Spleen (tissue), 11 donors: Measurements from ENCODE around the gene KCNQ1. TPM values are rescaled to one million over a fixed set of nuclear protein-coding genes. Genes with fewer than 3 reads are reported as not detected.
"Not testable (repeated sequence)": the region's sequence is repeated elsewhere in the genome, so short reads cannot be mapped to it uniquely, and the experiment has no call there.

Experiments used
- DNase-seq: peaks from one replicate; pipeline ENCODE4 v3.0.0-alpha.2; 2020
- H3K27ac ChIP-seq, 8 donors: fragments of 200-600 bp; sonication (generic) in 7 of 8; 1 replicate in 4 of 8; 2 replicates in 4 of 8; pipeline versions ENCODE4 v1.5.0 to v1.8.0; 2016 to 2021; ENCODE audit warnings: inconsistent platforms in 4 of 8, mild to moderate bottlenecking in 4 of 8, moderate library complexity in 1 of 8
- H3K27me3 ChIP-seq, 7 donors: fragments of 200-600 bp; sonication (generic) in 6 of 7; replicated peaks in 1 of 7; 1 replicate in 4 of 7; 2 replicates in 3 of 7; pipeline versions ENCODE4 v1.5.0 to v1.8.0; 2016 to 2021; ENCODE audit warnings: inconsistent platforms in 3 of 7, mild to moderate bottlenecking in 1 of 7
- H3K36me3 ChIP-seq, 6 donors: fragments of 200-600 bp; sonication (generic) in 5 of 6; 1 replicate in 4 of 6; 2 replicates in 2 of 6; pipeline versions ENCODE4 v1.5.0 to v1.8.0; 2016 to 2021; ENCODE audit warnings: inconsistent platforms in 2 of 6
- H3K4me1 ChIP-seq, 6 donors: fragments of 200-600 bp; sonication (generic) in 5 of 6; 1 replicate in 3 of 6; 2 replicates in 3 of 6; pipeline versions ENCODE4 v1.5.0 to v1.8.0; 2016 to 2021; ENCODE audit warnings: inconsistent platforms in 3 of 6
- H3K4me3 ChIP-seq, 8 donors: fragments of 200-600 bp; sonication (generic) in 7 of 8; 1 replicate in 4 of 8; 2 replicates in 4 of 8; pipeline versions ENCODE4 v1.5.0 to v1.8.0; 2016 to 2021; ENCODE audit warnings: inconsistent platforms in 4 of 8, mild to moderate bottlenecking in 4 of 8, moderate library complexity in 2 of 8
- H3K9me3 ChIP-seq, 8 donors: fragments of 200-600 bp; sonication (generic) in 7 of 8; 1 replicate in 4 of 8; 2 replicates in 4 of 8; pipeline versions ENCODE4 v1.5.0 to v1.8.0; 2016 to 2021; ENCODE audit warnings: inconsistent platforms in 4 of 8
- POLR2A ChIP-seq, 3 donors: fragments of 450-650 bp; IDR thresholded peaks; one replicate each; pipeline ENCODE4 v1.5.1; 2017; ENCODE audit warnings: antibody characterized with exemption in 3 of 3, mild to moderate bottlenecking in 1 of 3
- POLR2AphosphoS5 ChIP-seq, 3 donors: sonication (generic); formaldehyde crosslinking; IDR thresholded peaks; one replicate each; pipeline ENCODE4 v1.5.1; 2017; ENCODE audit warnings: antibody characterized with exemption in 3 of 3
- WGBS, 5 donors: extraction: QIAGEN DNeasy Blood & Tissue Kit in 3 of 5; methylation state at CpG; one replicate each; pipeline versions ENCODE4 v1.1.5 to v1.1.7; 2013 to 2018; 5-methylcytosine and 5-hydroxymethylcytosine counted together
- intact Hi-C: fragments of 100-400 bp; cut with DNase I; formaldehyde crosslinking; loops from one replicate; pipeline ENCODE4 v1.15.0; 2023; ENCODE audit warnings: low total_unique reads
- polyA plus RNA-seq, 3 donors: library from polyadenylated mRNA; stranded (reverse); fragments of 200-250 nt; gene quantifications; one replicate each; pipeline ENCODE4 v1.2.1, GENCODE V29; 2013
- total RNA-seq, 7 donors: library from RNA; depleted of rRNA in 3 of 7; stranded (reverse); fragments of >200 nt in 3 of 7; fragmentation: NEBNext Ultra II Directional in 4 of 7; extraction: Animal tissue kit (Norgen Biotek cat#: 25700) in 4 of 7; gene quantifications; one replicate each; pipeline versions ENCODE4 v1.1.0 to v1.2.1, GENCODE V29; 2016 to 2021
- TF ChIP-seq, protein P1 (sequence below), 11 experiments: fragments of 200-600 bp in 7 of 11; fragments of 450-650 bp in 4 of 11; sonication (generic) in 4 of 11; IDR thresholded peaks in 8 of 11; conservative IDR thresholded peaks in 3 of 11; 1 replicate in 7 of 11; 2 replicates in 4 of 11; pipeline versions ENCODE4 v1.4.0 to v1.8.0; 2016 to 2021; ENCODE audit warnings: antibody characterized with exemption in 11 of 11, inconsistent platforms in 4 of 11, mild to moderate bottlenecking in 1 of 11
- donor health status: healthy with polysubstance abuse.
- donor health status: DM: no; HTN: no; CAD: no; lungs with moderate emphysema.
- donor health status: DM: no; HTN: no; CAD: no.
- donor health status: Bipolar disorder and iron deficiency.
- donor health status: healthy.
- donor health status: DM: no; HTN: no; CAD: no.
- donor health status: DM: yes; HTN: yes; CAD: no.

The KCNQ1 gene
- total and polyA plus RNA-seq, 10 donors: 3.3 to 21.6 (median 13.5) TPM

DNA sequence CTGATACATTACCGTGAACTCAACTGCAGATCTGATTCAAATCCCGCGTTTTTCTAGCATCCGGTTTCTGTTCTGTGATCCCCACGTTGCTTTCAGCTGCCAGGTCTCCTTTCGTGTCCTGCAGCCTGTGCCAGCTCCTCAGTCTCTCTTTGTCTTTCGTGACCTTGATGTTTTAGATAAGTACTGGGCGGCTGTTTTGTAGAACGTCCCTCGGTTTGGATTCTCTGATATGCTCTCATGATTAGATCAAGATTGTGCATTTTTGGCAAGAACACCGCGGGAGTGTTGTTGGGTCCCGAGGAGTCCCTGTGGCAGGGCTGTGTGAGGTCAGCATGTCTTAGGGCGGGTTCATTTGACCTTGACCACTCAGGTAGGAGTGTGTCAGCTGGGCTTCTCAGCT is 38.6 kb downstream of the KCNQ1 start:
- Histone ChIP-seq H3K27me3 (no peaks in the 10 kb centered on the region), H3K4me1 (peaks cover 0 to 32% (median 6%) of the 10 kb centered on the region in 6 donors), H3K4me3 (no peak overlapping the region), H3K27ac (no peak overlapping the region), H3K36me3 (peaks cover 0 to 28% (median 0%) of the 10 kb centered on the region in 6 donors), H3K9me3 (peaks cover 6 to 55% (median 50%) of the 10 kb centered on the region in 8 donors)
- DNase-seq: no peak
- intact Hi-C loops: no loop called here
- TF ChIP-seq, protein P1, sequence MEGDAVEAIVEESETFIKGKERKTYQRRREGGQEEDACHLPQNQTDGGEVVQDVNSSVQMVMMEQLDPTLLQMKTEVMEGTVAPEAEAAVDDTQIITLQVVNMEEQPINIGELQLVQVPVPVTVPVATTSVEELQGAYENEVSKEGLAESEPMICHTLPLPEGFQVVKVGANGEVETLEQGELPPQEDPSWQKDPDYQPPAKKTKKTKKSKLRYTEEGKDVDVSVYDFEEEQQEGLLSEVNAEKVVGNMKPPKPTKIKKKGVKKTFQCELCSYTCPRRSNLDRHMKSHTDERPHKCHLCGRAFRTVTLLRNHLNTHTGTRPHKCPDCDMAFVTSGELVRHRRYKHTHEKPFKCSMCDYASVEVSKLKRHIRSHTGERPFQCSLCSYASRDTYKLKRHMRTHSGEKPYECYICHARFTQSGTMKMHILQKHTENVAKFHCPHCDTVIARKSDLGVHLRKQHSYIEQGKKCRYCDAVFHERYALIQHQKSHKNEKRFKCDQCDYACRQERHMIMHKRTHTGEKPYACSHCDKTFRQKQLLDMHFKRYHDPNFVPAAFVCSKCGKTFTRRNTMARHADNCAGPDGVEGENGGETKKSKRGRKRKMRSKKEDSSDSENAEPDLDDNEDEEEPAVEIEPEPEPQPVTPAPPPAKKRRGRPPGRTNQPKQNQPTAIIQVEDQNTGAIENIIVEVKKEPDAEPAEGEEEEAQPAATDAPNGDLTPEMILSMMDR (IDR thresholded peaks at IDR 0.05 in 8 of 11, conservative IDR thresholded peaks at IDR 0.05 in 3 of 11): no peak
- no peak for TF ChIP-seq POLR2A (IDR thresholded peaks at IDR 0.05)
- no peak for TF ChIP-seq POLR2AphosphoS5 (IDR thresholded peaks at IDR 0.05)
- WGBS, 5 donors: 59 to 83% (median 69%) methylated on average over 14 of the region's 14 CpGs

DNA sequence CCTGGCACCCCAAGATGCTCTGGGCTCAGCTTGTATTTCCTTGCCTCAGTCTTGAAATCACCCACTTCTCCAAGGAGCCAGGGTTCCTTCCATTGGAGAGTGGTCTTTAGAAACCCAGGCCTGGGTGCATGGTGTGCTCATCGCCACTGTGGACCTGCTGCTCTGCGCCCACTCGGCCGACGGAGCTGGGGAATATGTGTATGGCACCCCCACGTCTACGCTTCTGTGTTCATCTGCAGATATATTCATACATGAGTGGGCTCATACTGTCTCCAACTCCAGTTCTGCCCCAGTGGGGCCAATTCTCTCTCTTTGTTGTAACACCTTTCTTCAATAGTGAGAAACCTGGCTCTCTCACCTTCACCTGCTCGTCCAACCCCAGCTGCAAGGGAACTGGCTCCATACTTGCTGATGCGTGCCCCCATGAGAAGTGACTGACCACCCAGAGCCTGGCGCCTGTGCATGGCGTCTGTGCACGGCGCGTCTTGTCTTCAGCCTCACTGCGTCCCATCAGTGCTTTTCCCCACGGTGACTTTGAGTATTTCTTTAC is 39.8 kb downstream of the KCNQ1 start:
- WGBS, 5 donors: 93 to 96% (median 94%) methylated on average over 16 of the region's 16 CpGs
- TF ChIP-seq POLR2A (IDR thresholded peaks at IDR 0.05) (no peak), POLR2AphosphoS5 (IDR thresholded peaks at IDR 0.05) (no peak)

DNA sequence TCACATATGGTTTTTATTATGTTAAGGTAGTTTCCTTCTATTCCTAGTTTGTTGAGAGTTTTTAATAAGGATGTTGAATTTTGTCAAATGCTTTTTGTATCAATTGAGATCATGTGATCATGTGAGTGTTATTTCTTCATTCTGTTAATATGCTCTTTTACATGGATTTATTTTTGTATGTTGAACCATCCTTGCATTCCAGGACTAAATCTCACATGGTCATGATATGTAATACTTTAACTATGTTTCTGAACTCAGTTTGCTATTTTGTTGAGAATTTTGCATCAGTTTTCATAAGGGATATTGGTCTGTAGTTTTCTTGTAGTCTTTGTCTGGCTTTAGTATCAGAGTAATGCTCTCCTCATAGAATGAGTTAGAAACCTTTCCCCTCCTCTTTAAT is 43.2 kb downstream of the KCNQ1 start:
- H3K4me3 ChIP-seq: no peak overlapping the region
- no peak overlapping the region for H3K27ac ChIP-seq
- H3K27me3 ChIP-seq: no peaks in the 10 kb centered on the region
- peaks cover 6 to 74% (median 66%) of the 10 kb centered on the region in 8 donors for H3K9me3 ChIP-seq
- DNase-seq: no peak
- intact Hi-C loops: no loop called here
- peaks cover 0 to 4% (median 0%) of the 10 kb centered on the region in 6 donors for H3K4me1 ChIP-seq
- no peak for TF ChIP-seq POLR2A (IDR thresholded peaks at IDR 0.05)
- no peak for TF ChIP-seq POLR2AphosphoS5 (IDR thresholded peaks at IDR 0.05)
- TF ChIP-seq, protein P1 (IDR thresholded peaks at IDR 0.05 in 8 of 11, conservative IDR thresholded peaks at IDR 0.05 in 3 of 11): no peak
- H3K36me3 ChIP-seq: peaks cover 0 to 22% (median 2%) of the 10 kb centered on the region in 6 donors

More for the DNA sequence above, 39.8 kb downstream of the KCNQ1 start:
- Histone ChIP-seq H3K27ac (no peak overlapping the region), H3K9me3 (peaks cover 6 to 55% (median 50%) of the 10 kb centered on the region in 8 donors), H3K27me3 (no peaks in the 10 kb centered on the region), H3K36me3 (peaks cover 0 to 18% (median 0%) of the 10 kb centered on the region in 6 donors), H3K4me1 (peaks cover 0 to 32% (median 6%) of the 10 kb centered on the region in 6 donors), H3K4me3 (no peak overlapping the region)
- intact Hi-C loops: no loop called here
- DNase-seq: no peak

DNA sequence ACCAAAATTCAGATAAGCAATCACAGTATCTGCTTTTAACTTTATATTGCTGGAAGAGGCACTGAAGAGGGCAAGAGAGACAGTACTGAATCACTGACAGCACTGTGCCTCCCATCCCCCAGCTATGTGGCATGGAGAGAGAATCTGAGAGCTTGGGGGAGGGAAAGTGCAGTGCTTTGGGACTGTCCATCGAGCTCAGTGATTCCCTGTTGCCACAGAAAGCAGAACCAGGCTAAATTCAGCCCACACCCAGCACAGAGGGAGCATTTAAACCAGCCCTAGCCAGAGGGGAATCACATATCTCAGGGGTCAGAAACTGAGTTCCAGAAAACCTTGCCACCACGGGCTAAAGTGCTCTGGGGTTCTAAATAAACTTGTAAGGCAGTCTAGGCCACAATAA is 44.3 kb downstream of the KCNQ1 start:
- Histone ChIP-seq H3K4me1 (no peaks in the 10 kb centered on the region), H3K36me3 (peaks cover 0 to 22% (median 2%) of the 10 kb centered on the region in 6 donors), H3K9me3 (peaks cover 6 to 85% (median 69%) of the 10 kb centered on the region in 8 donors), H3K27me3 (no peaks in the 10 kb centered on the region), H3K27ac (no peak overlapping the region), H3K4me3 (no peak overlapping the region)
- TF ChIP-seq POLR2A (IDR thresholded peaks at IDR 0.05) (no peak), POLR2AphosphoS5 (IDR thresholded peaks at IDR 0.05) (no peak)
- TF ChIP-seq, protein P1 (IDR thresholded peaks at IDR 0.05 in 8 of 11, conservative IDR thresholded peaks at IDR 0.05 in 3 of 11): no peak
- intact Hi-C loops: no loop called here
- no peak for DNase-seq
- 42 to 59% (median 47%) methylated on average over 2 of the region's 2 CpGs for WGBS, 5 donors

DNA sequence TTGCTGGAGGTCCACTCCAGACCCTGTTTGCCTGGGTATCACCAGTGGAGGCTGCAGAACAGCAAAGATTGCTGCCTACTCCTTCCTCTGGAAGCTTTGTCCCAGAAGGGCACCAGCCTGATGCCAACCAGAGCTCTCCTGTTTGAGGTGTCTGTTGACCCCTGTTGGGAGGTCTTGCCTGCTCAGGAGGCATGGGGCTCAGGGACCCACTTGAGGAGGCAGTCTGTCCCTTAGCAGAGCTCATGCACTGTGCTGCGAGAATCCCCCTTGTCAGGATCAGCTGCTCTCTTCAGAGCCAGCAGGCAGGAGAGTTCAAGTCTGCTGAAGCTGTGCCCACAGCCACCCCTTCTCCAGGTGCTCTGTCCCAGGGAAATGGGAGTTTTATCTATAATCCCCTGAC is 53.1 kb downstream of the KCNQ1 start:
- intact Hi-C loops, H3K27ac ChIP-seq, H3K36me3 ChIP-seq, H3K4me1 ChIP-seq, DNase-seq, H3K4me3 ChIP-seq: not testable (repeated sequence)
- peaks cover 0 to 11% (median 0%) of the 10 kb centered on the region in 7 donors for H3K27me3 ChIP-seq
- 78 to 100% (median 83%) methylated on average over 1 of the region's 1 CpG for WGBS, 5 donors
- peaks cover 0 to 74% (median 52%) of the 10 kb centered on the region in 8 donors for H3K9me3 ChIP-seq
